Activated T-helper 1 cell treated with anti-CD3 and anti-CD28 coated beads, Interleukin-2, amount 50 U/mL, for 16 hours (primary cell): Measurements from ENCODE around the gene CNTN1.

Source experiments
- DNase-seq, 2 donors: peaks; one replicate each; pipeline ENCODE4 v3.0.0-alpha.2; 2020; ENCODE audit warnings: low read depth in 1 of 2, low spot score in 1 of 2

Gene CNTN1

DNA sequence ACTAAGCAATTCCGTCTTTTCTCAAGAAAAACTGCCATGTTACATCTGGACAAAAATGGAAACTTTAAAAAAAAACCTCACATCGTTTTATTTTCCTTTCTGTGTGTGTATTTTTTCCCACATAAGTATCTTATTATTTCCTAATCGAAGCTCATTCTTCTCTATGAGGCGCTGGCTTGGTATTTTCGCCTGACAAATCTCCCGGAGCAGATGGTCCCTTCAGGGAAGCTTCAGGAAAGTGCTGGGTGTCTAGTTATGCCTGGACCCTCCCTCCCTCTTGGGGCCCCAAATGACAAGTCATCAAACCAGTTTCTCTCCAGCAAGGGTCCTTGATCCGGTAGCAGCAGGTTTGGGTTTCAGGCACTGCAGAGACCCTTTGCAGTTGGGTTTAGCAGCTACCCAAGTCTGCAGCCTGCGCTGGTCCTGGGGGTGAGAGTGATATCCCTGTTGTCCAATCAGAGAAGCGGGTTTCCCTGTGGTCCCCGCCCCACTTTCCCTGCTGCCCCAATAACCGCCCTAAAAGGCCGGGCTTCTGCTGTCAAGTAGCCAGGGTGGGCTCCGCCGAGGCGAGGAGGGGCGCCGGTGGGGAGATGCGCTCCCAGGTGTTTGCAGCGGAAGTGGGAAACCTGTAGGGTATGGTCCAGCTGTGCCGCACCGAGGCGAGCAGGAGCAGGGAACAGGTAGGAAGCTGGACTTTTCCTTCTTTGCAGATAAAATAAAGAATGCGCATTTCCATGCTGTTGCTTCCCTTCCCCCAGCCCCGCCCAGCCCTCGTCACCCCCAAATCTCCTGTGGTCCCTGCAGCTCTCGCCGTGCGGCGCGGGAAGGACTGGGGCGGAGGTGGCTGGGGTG lies at the start of gene CNTN1:
TSS of gene CNTN1 (plus strand) at position 527 of the 852 bp plus-strand sequence.
- no peak for DNase-seq

DNA sequence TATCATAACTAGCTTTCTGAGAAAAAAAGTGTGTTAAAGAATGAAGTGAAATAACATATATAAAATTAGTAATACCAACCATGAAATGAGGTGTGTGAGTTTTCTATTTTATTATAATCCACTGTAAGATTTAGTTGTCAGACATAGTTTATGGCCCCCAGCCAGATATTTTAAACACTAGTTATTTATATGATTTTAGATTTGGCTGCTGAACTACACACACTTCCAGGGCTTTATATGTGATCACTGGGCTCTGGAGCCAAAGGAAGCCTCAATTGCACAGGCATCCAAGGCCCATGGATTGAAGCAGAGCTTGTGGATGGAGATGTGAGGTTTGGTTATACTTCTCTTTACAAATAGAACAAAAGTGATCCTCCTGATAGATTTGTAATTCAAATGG lies 48.7 kb upstream of the CNTN1 start:
- DNase-seq, result no peak

DNA sequence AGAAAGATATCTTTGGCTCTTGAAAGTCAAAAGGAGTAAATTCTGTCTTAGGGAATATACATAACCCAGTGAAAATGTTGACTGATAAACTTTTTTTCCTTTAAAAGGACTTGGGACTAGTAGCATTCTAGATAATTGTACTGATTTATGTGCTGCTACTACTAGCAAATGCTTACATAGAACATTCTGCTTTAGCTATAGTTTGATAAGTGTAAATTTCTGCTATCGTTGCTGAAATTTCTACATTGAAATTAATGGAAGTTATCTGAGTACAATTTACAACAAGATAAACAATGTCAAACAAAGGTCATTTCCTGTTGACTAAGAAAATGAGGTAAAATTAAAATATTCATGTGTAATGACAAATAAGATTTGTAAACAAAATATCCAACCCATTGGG lies 48.3 kb upstream of the CNTN1 start:
- DNase-seq, result no peak

DNA sequence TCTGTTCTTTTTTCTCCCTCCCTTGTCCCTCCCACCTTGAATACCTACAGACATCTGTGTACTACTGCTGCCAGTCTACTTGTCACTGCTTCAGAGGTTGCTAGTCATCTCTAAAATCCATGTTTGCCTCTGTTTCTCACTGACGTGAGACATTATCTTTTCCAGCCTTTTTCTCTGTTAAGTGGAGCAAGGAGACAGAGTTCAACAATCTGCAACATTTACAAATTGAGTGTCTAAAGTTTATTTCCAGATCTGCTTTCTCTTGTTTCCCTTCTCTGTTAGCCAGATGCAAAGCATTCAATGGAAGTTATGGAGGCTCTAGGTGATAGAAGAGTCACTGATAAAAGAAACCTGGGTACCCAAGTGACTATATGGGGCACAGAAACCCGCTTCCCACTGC lies 47.5 kb upstream of the CNTN1 start:
- DNase-seq, result no peak

DNA sequence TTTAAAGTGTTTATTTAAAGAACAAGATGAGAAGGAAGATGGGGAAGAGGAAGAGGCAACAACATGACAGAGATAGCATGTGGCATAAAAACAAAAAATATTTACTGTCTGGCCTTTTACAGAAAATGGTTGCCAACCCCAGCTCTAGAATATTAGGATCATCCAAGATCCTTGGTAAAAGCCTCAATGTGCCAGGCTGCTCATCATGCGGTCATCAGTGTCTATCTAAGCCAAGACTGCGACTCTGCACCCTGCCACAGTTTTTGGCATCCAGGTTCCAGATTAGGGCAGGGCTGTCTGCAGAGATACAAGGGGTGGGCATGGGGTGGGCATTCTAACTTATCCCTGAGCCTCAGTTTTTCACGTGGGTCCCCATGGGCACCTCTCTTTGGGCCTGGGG lies 46.9 kb upstream of the CNTN1 start:
- DNase-seq, result no peak

DNA sequence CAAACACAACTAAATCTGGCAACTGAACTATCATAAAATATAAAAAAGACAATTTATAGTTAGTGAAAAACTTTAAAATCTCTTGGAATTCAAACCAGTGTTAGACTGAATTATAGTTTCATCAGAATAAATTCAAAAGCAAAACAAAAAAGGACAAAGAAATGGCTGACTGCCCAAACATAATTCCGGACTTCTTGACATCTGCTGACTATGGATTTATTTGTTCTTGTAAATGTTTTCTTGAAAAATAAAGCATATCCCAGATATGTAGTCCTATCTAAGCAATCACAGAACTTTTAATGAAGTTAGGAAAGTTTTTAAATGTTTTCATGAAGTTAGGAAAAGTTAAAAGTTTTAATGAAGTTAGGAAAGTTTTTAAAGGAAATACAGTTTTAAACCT lies 45.8 kb upstream of the CNTN1 start:
- no peak for DNase-seq

DNA sequence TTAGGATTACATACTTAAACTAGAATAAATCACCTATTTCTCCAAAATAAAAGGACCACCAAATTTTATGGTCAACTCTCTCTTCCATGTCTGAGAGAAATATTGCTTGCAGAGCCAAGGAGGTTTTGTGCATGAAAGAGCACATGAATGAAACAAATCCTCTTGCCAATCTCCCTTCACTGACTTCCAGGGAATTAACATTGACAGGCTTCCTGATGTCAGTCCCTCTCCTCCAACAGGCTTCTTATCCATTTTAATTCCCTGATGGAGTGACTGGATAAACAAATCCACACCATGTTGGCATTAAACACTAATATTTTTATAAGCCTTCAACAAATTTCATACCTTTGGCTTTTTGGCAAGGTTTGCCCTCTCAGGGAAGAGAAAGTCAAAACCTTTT lies 45.3 kb upstream of the CNTN1 start:
- no peak for DNase-seq

DNA sequence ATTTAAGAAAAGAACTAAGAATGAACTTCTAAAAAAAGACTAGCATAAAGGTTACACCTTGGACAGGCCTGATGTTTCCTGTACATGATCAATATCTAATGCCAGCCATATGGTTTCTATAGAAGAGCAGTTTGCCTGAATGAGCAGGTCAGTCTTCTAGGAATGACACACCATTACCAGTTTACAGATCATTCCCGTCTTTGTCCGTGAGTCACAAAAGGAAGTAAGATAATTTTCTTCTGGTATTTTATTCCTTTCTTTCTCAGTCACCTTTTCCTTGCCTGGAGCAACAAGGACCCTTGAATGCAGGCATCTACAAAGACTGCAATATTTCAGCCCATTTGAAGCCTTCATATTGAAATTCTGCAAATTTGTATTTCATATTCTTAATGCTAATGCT lies 44.6 kb upstream of the CNTN1 start:
- no peak for DNase-seq

DNA sequence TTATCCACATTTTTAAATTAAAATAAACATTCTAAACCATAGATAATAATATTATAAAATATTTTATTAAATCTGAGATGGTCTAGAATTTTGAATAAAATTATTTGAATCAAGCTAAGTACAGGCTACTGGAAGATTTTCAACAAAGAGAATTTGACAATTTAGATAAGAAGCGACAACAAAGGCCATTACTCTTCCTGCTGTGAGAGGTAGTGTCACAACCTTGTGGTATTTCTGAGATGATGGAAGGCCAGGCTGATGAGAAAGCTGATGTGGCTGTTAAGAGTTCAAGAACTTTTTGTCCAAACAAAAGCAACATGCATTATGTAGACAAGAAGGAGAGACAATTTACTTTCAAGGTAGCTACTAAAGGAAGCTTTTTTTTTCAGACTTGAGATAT lies 43.7 kb upstream of the CNTN1 start:
- DNase-seq, result no peak

DNA sequence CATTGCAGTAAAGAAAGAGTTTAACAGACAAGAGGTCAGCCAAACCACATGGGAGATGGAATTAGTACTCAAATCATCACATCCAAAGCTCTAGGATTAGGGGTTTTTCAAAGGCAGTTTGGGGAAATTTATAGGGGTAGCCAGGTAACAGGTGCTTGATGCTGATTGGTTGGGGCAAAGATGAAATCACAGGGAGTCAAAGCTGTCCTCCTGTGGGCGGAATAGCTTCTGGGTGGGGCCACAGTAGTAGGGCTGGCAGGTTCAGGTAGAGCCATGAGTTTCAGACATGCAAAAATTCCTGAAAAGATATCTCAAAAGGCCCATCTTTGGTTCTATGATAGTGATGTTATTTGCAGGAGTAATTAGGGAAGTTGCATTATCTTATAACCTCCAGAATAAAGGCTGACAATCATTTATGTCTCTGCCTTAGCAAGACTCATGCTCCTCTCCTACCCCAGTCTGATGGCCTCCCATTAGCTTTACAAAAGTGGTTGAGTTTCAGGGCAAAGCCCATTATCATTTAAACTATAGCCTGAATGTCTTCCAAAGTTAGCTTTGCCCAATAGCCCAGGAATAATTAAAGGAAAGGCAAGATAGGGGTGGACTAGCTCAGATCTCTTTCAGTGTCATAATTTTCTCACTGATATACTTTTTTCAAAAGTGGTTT lies 42.1 kb upstream of the CNTN1 start:
- DNase-seq, result no peak

DNA sequence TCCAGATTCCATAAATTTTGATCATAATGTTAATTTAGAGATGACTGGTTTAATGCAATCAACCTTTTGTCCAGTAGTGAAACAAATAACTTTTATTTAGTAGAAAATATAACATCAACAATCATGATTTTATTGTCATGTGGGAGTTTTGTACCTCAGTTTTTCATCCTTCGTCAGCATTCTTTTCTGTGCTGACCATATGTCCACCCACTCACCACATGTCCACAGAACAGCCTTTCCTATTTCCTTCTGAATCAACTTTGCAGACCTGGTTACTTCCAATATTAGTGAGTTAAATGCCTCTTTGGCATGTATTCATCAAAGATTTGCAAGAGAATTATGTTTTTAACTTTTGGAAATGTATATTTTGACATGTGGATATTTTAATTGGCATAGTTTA lies 36.8 kb upstream of the CNTN1 start:
- no peak for DNase-seq

DNA sequence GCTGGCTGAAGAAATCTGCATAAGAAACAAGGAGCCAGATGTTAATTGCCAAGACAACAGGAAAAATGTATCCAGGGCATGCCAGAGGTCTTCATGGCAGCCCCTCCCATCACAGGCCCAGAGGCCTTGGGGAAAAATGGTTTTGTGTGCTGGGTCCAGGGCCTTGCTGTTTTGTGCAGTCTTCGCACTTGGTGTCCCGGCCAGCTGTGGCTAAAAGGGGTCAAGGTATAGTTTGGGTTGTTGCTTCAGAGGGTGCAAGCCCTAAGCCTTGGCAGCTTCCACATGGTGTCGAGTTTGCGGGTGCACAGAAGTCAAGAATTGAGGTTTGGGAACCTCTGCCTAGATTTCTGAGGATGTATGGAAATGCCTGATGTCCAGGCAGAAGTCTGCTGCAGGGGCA lies 29.9 kb upstream of the CNTN1 start:
- no peak for DNase-seq

DNA sequence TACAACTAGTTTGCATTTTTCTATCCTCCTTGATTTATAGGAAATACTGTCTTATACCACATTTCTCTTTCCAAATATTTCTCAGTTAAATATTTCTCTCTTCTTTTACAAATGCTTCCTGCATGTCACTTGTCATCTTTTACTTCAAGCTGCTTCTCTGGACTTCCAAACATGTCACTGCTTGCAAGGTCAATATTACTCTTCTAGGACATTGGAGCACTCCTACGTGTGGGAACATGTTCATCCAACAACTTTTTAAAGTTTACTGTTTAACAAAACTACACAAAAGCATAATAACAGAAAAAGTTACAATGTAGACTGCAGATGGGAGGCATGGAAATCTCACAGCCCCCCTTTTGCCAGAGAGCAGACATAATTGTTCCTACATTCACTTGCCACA lies 28.5 kb upstream of the CNTN1 start:
- DNase-seq, result no peak

DNA sequence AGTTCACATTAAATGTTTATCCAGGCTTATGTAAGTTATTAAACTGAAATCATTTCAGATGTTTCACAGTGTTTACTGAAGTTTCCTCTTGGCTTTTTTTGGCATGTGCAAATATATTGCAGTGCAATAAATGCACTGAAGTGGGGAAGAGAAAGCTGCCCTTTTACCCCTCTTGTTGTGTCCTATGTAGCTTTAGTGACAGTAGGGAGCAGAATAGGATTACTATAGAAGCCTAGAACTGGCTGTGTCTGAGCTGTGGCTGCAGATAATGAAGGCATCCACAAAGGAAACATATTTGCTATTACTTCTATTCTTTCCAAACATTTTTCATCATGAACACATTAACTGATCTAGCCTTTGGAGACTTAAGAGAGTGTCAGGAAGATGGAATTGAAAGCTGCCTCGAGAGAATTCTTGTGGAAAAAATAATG lies 24.1 kb upstream of the CNTN1 start:
- no peak for DNase-seq

DNA sequence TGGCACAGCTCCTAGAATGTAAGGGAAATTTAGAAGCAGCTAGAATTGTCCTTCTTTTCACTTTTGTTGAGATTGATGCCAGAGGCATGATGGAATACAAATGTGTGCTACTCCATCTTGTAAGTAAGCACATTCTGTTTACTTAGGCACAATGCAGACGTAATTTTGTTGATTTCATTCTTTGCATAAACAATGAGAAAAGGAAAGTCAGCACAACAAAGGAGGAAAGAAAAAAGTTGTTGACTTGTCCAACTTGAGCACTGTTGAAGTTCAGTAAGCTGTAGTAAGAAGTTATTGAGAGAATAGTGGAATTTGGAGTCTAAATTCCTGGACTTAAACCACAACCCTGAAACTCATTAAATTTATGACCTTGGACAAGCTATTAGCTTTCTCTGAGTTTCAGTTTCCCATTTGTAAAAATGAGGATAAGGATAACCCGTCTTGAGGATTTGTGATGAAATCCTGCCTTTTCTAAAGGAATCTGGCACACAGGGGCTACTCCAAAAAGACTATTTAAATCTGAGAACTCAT lies 19.4 kb upstream of the CNTN1 start:
- no peak for DNase-seq

DNA sequence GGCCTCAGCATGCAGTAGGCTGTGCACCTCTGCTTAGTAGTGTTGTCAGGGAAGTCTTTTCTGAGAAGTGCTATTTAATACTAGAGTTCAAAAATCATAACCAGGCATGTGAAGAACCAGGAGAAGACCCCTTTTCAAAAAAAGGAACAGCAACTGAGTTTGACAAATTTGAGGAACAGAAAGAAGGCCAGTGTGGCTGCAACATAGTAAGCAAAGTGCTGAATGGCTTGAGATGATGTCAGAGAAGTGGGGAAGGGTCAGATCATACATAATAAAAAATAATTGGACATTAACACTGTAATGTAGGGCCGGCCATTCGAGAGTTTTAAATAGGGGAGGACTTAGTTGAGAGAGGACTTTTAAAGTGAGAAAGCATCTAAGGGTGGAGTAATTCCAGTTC lies 11.1 kb upstream of the CNTN1 start:
- DNase-seq, result no peak

DNA sequence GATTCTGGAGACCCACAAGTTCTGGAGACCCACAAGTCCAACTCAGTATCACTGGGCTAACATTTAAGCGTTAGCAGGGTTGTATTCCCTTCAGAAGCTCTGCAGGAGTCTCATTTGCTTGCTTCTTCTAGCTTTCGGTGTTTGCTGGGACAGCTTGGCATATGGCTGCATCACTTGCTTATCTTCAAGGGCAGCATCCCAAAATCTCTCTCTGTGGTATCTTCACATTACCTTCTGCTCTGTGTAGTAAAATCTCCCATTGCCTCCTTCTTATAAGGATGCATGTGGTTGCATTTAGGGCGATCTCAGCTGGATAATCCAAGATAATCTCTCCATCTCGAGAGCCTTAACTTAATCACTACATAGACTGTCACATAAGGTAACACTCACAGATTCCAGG lies 7.3 kb upstream of the CNTN1 start:
- DNase-seq, result no peak

DNA sequence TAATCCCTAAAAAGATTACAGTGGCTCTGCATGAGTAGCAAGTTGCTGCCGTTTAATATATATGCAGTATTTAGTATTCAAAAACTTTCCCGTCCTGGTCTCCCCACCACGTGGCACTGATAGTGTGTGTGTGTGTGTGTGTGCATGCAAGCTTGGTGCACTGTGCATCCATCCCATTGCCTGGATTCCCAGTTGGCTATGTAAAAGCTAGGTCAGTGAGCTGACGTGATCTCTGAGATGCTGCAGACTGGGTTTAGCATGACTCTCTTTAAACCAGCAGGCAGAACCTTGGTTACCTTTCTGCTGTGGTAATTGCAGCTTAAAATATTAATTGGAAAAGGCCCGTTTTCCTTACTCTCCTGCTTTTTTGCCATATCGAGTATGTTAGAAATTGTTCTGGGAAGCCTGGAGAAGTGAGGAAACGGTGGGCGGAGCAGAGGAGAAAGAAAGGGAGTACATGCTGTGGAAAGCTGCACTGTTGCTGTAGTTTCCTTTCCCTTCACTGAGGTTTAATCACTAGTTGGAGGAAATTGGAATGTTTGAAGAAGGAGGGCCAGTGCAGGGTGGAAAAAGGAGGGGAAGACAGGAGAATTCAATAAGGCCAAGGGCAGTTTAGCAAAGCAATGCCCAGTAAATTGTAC lies 4.0 kb upstream of the CNTN1 start:
- no peak for DNase-seq

DNA sequence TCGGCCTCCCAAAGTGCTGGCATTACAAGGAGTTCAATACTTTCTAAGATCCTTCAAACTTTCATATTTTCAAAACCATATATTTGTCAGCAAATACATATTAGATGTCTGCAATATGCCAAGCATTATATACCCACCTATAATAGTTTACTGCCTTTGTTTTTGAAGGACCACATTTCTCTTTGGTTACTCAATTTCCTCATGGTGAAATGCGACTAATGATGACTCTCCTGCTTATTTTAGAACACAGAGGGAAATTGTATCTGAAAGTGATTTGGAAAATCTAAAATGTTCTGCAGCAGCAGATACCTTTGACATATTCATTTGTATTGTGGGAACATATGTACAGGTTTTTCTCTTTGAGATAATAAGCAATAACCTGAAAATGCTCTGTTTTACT lies 2.7 kb upstream of the CNTN1 start:
- no peak for DNase-seq

DNA sequence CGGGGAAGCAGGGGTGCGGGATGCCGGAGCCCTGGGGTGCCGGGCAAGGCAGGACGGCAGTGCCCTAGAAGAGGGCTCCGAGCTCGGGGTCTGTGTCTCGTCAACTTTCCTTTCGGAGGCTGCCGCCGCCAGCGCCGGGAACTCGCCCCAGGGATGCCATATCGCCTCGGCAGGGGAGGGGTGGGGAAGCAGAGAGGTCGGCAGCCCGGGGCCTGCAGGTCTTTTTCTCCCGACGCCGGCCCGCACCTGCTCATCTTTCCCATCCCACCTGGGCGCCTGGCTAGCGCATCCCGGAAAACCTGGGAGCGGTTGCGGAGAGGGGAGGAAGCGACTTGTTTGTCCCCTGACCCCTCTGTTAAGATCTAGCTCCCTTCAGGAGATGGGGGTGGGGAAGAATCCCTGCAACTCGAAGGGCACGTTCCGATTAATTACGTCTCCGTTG lies 547 bp downstream of the CNTN1 start:
- no peak for DNase-seq

DNA sequence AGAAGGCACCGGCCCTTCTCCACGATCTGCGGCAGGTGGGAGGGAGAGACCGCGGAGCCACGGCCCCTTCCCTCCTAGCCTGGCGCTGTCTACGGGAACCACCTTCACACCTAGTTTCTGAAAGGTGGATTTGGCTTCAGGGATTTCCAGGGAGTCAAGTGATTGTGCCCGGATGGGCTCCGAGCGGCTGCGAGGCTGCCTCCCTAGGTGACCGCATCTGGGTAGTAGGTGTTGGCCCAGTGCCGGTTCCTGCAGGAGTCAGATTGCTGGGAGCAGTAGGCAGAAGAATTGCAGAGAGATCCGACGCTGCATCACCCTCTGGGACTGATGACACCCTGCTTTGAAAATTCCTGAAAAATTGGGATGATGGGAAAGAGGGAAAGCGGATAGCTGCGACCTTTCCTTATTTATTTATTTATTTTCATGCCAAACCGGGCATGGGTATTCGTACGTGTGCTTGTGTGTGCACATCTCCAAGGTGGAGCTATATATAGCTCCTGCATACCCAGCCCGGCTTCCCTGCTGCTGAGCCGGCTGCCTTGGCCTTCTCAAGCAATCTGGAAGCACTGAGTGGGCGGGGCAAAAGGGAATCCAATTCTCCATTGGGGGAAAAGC lies 1.1 kb downstream of the CNTN1 start:
- no peak for DNase-seq
